HFFc6 (cell line): ENCODE results near the gene MOB2. TPM values are rescaled to one million over a fixed set of nuclear protein-coding genes. Genes with fewer than 3 reads are reported as not detected.

Source experiments
- DNase-seq: peaks from one replicate; pipeline ENCODE4 v3.0.0-alpha.2; 2018
- H3K27ac Mint-ChIP-seq: 2 replicates; pipeline ENCODE4 v1.8.0; 2020; ENCODE audit warnings: mild to moderate bottlenecking, mixed read lengths
- H3K27me3 Mint-ChIP-seq: 2 replicates; pipeline ENCODE4 v1.8.0; 2021; ENCODE audit warnings: mild to moderate bottlenecking, moderate library complexity, mixed read lengths; ENCODE audit not compliant: insufficient read depth
- H3K36me3 Mint-ChIP-seq: 2 replicates; pipeline ENCODE4 v1.8.0; 2021; ENCODE audit warnings: low read depth, mixed read lengths
- H3K4me1 Mint-ChIP-seq: 2 replicates; pipeline ENCODE4 v1.8.0; 2020; ENCODE audit warnings: low read depth, mixed read lengths
- H3K4me3 Mint-ChIP-seq: 2 replicates; pipeline ENCODE4 v1.8.0; 2020; ENCODE audit warnings: mild to moderate bottlenecking, moderate library complexity, mixed read lengths
- H3K9me3 Mint-ChIP-seq: 2 replicates; pipeline ENCODE4 v1.8.0; 2020; ENCODE audit warnings: mild to moderate bottlenecking, mixed read lengths
- total RNA-seq, 6 experiments: library from RNA; stranded (reverse); fragmentation: NEBNext Ultra II Directional; extraction: Animal tissue kit (Norgen Biotek cat#: 25700); gene quantifications; 2 replicates in 1 of 6; 3 replicates in 5 of 6; pipeline ENCODE4 v1.2.3, GENCODE V29; 2021
- TF ChIP-seq, protein P1 (sequence below): fragments of 200-600 bp; sonication (generic); IDR thresholded peaks from 2 replicates; pipeline ENCODE4 v1.5.0; 2021; ENCODE audit warnings: antibody characterized with exemption, mild to moderate bottlenecking

The MOB2 gene
- total RNA-seq, 6 experiments from 2014 or later = 19.6 to 27.4 (median 21.4) TPM

DNA sequence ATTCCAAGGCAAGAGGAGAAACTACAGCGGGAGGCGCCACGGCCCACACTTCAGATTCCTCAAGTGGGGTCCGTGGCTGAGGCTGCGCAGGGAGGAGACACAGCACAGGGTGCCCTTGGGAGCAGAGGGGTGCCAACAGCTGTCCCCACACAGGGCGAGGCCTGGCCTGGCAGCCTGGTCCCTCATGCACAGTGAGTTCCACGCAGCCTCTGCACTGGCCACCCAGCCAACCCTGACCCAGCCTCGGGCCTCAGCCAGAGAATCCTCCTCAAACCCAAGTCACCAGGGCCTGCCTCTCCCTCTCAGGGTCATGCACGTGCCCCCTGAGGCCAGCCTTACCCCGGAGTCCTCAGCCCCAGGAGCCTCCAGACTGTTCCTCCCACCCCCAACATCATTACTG lies 22.4 kb upstream of the MOB2 start:
- Mint-ChIP-seq H3K4me1 (peaks cover 5% of the 10 kb centered on the region), H3K27ac (no peak overlapping the region), H3K36me3 (no peaks in the 10 kb centered on the region), H3K27me3 (no peaks in the 10 kb centered on the region; the same call in 1 of the 2 replicates), H3K4me3 (no peak overlapping the region), H3K9me3 (no peaks in the 10 kb centered on the region)
- DNase-seq = no peak
- TF ChIP-seq, protein P1, sequence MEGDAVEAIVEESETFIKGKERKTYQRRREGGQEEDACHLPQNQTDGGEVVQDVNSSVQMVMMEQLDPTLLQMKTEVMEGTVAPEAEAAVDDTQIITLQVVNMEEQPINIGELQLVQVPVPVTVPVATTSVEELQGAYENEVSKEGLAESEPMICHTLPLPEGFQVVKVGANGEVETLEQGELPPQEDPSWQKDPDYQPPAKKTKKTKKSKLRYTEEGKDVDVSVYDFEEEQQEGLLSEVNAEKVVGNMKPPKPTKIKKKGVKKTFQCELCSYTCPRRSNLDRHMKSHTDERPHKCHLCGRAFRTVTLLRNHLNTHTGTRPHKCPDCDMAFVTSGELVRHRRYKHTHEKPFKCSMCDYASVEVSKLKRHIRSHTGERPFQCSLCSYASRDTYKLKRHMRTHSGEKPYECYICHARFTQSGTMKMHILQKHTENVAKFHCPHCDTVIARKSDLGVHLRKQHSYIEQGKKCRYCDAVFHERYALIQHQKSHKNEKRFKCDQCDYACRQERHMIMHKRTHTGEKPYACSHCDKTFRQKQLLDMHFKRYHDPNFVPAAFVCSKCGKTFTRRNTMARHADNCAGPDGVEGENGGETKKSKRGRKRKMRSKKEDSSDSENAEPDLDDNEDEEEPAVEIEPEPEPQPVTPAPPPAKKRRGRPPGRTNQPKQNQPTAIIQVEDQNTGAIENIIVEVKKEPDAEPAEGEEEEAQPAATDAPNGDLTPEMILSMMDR = no peak

DNA sequence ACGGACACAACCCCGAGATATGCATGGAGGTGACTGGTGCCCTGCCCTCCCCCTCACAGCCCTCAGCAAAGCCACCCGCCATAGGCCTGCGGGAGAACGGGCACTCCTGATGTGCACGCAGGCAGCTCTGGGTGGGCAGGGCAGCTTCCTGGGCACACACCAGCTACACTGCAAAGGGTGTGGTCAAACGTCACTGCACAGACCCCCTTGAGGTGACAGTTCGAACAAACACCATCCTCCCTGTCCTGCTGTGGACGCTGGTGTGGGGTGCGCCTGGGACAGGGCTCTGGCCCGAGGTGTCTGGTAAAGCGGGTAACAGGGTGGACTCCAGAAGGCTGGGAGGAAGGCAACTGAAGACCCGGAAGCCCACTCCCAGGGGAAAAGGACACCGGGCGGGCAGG lies 21.9 kb upstream of the MOB2 start:
- TF ChIP-seq, protein P1 = no peak
- Mint-ChIP-seq H3K4me3 (no peak overlapping the region), H3K9me3 (no peaks in the 10 kb centered on the region), H3K36me3 (no peaks in the 10 kb centered on the region), H3K4me1 (peaks cover 4% of the 10 kb centered on the region), H3K27me3 (no peaks in the 10 kb centered on the region; the same call in 1 of the 2 replicates), H3K27ac (no peak overlapping the region)
- DNase-seq = no peak

DNA sequence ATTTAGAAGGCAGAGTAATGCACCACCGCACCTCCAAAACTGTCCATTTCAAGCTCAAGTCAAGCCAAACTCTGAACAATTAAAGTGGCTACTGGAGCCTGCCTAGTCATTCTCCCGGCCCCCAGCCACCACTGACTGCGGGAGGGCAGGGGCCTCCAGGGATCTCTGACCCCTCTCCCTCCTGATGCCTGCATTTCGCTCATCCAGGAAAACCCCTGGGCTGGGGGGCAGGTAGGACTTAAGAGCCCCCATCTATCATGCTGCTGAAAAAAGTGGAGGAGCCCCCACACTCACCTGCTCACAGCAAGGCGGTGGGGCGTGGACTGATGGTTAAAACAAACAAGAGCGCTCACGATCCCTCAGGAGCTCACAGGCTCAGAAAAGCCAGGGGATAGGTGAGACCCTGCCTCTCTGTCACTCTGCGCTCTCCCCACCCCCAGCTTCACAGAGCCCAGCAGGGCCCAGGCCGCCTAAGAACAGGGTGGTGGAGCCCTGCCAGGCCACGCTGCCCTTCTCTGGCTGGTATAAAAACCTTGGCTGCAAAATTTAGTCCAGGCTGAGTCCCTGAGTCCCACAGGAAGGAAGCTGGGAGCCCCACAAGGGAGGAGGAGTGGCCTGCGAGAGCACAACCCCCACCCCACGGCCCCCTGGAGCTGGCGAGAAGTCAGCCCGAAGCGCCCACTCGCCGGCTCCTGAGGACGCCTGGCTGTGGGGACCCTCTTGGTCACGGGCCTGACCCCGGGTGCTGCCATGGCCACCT lies 21.0 kb upstream of the MOB2 start:
- H3K4me1 Mint-ChIP-seq = no peaks in the 10 kb centered on the region
- no peak overlapping the region for H3K27ac Mint-ChIP-seq
- H3K36me3 Mint-ChIP-seq = no peaks in the 10 kb centered on the region
- no peaks in the 10 kb centered on the region for H3K9me3 Mint-ChIP-seq
- H3K4me3 Mint-ChIP-seq = no peak overlapping the region
- TF ChIP-seq, protein P1 = no peak
- H3K27me3 Mint-ChIP-seq = no peaks in the 10 kb centered on the region; the same call in 1 of the 2 replicates
- no peak for DNase-seq

DNA sequence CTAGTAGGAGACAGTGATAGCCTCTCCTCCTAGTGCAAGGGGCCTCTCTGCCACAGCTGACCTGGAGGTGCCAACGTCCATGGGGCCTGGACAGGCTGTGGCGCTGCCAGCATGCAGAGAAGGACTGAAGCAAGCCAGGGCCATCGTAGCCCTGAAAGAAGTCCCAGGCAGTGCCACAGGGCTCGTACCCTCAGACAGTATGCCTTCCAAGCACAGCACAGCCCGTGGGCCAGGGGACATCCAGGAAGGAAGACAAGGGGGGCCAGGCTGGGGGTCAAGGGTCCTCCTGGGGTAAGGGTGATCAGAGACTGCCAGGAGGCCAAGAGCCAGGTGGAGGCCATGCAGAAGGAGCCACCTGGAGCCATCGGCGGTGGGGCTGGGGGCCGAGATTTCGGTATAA lies 20.4 kb upstream of the MOB2 start:
- Mint-ChIP-seq H3K27ac (no peak overlapping the region), H3K36me3 (no peaks in the 10 kb centered on the region), H3K9me3 (no peaks in the 10 kb centered on the region), H3K4me3 (no peak overlapping the region), H3K4me1 (no peaks in the 10 kb centered on the region), H3K27me3 (no peaks in the 10 kb centered on the region; the same call in 1 of the 2 replicates)
- TF ChIP-seq, protein P1 = no peak
- no peak for DNase-seq

DNA sequence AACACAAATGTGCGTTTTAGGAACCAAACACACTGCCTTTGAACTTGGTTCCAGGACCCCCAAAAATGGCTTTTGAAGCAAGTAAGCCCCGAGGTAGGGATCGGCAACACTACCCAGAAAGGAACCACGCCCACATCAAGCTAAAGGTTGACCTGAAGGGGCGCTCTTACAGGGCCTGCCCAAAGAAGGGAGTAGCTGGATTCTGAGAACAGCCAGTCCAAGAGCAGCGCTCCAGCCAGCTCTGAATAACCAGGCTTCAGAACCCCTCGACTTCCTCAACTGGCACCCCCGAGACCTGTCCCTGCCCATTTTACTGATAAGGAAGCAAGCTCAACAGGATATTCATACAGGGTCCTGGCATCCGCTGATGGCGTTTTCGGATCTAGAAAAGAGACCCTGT lies 18.9 kb upstream of the MOB2 start:
- no peak overlapping the region for H3K4me3 Mint-ChIP-seq
- no peak overlapping the region for H3K27ac Mint-ChIP-seq
- H3K27me3 Mint-ChIP-seq = no peaks in the 10 kb centered on the region; the same call in 1 of the 2 replicates
- H3K4me1 Mint-ChIP-seq = no peaks in the 10 kb centered on the region
- TF ChIP-seq, protein P1 = peak; percentile 28; the same call in 1 of the 2 replicates
- 0 out of 2 replicates have a peak, but pooled peaks cover 3% of the 10 kb centered on the region for H3K9me3 Mint-ChIP-seq
- no peak for DNase-seq
- peaks cover 6% of the 10 kb centered on the region; the same call in 1 of the 2 replicates for H3K36me3 Mint-ChIP-seq
